SK-N-SH (cell line): ENCODE results near the gene SLC17A9.

Experiments
- FOXJ3 ChIP-seq: sonication (generic); formaldehyde crosslinking; IDR thresholded peaks from 2 replicates; pipeline ENCODE4 v1.5.1; 2020; ENCODE audit warnings: mild to moderate bottlenecking, missing genetic modification reagents
- TF ChIP-seq, protein P1 (sequence below): fragments of 200-600 bp; sonication (generic); IDR thresholded peaks from 2 replicates; pipeline ENCODE4 v1.6.1; 2017; ENCODE audit warnings: antibody characterized with exemption, mild to moderate bottlenecking, moderate library complexity
- TF ChIP-seq, protein P2 (sequence below): IDR thresholded peaks from 2 replicates; pipeline ENCODE4 v1.6.1; 2012; ENCODE audit warnings: mild to moderate bottlenecking, low read depth, low read length, moderate library complexity

DNA sequence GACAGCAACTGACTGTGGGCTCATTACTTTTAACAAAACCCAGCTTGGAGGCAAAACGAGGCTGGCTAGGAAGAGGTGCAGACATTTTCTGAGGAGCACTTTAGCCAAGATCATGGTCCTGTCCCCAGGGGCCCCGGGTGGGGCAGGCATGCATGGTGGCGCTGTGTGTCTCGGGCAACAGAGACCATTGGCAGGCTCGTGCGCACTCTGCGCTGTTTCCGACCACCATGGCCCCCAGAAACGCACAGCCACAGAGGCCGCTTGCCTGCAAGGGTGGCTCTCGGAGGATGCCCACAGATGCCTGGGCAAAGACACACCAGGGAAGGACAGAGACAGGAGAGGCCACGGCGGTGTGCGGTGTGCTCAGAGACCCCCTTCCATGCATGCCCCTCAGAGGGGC, 47.5 kb downstream of the SLC17A9 start:
- TF ChIP-seq, protein P1, sequence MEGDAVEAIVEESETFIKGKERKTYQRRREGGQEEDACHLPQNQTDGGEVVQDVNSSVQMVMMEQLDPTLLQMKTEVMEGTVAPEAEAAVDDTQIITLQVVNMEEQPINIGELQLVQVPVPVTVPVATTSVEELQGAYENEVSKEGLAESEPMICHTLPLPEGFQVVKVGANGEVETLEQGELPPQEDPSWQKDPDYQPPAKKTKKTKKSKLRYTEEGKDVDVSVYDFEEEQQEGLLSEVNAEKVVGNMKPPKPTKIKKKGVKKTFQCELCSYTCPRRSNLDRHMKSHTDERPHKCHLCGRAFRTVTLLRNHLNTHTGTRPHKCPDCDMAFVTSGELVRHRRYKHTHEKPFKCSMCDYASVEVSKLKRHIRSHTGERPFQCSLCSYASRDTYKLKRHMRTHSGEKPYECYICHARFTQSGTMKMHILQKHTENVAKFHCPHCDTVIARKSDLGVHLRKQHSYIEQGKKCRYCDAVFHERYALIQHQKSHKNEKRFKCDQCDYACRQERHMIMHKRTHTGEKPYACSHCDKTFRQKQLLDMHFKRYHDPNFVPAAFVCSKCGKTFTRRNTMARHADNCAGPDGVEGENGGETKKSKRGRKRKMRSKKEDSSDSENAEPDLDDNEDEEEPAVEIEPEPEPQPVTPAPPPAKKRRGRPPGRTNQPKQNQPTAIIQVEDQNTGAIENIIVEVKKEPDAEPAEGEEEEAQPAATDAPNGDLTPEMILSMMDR = no peak
- TF ChIP-seq, protein P2, sequence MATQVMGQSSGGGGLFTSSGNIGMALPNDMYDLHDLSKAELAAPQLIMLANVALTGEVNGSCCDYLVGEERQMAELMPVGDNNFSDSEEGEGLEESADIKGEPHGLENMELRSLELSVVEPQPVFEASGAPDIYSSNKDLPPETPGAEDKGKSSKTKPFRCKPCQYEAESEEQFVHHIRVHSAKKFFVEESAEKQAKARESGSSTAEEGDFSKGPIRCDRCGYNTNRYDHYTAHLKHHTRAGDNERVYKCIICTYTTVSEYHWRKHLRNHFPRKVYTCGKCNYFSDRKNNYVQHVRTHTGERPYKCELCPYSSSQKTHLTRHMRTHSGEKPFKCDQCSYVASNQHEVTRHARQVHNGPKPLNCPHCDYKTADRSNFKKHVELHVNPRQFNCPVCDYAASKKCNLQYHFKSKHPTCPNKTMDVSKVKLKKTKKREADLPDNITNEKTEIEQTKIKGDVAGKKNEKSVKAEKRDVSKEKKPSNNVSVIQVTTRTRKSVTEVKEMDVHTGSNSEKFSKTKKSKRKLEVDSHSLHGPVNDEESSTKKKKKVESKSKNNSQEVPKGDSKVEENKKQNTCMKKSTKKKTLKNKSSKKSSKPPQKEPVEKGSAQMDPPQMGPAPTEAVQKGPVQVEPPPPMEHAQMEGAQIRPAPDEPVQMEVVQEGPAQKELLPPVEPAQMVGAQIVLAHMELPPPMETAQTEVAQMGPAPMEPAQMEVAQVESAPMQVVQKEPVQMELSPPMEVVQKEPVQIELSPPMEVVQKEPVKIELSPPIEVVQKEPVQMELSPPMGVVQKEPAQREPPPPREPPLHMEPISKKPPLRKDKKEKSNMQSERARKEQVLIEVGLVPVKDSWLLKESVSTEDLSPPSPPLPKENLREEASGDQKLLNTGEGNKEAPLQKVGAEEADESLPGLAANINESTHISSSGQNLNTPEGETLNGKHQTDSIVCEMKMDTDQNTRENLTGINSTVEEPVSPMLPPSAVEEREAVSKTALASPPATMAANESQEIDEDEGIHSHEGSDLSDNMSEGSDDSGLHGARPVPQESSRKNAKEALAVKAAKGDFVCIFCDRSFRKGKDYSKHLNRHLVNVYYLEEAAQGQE = no peak
- TF ChIP-seq FOXJ3 (CRISPR knock-in tag) = no peak
